OCI-LY7 (cell line): ENCODE data around the gene CCDC33. TPM values are rescaled to one million over a fixed set of nuclear protein-coding genes. Genes with fewer than 3 reads are reported as not detected.

Experiments
- BruUV-seq: library from RNA; stranded (reverse); fragments of 400-500 nt; replicated peaks from 2 replicates; lab custom pipeline; 2021; lab: Mats Ljungman, UMichigan
- CTCF ChIA-PET: fragments of 300-600 bp; sonication (Branson Sonifier 250); formaldehyde crosslinking; loops from one replicate; lab custom pipeline; 2022; ENCODE audit warnings: antibody characterized with exemption; ENCODE audit not compliant: unreplicated experiment; lab: Charles Lee
- POLR2A ChIA-PET: fragments of 300-600 bp; sonication (Branson Sonifier 250); formaldehyde crosslinking; loops from one replicate; lab custom pipeline; 2022; ENCODE audit warnings: antibody characterized with exemption; lab: Charles Lee
- DNase-seq: peaks from one replicate; pipeline ENCODE4 v3.0.0-alpha.2; 2015; ENCODE audit warnings: low spot score
- H2AFZ ChIP-seq: fragments of 200-600 bp; sonication (generic), shearing (Covaris generic); 2 replicates; pipeline ENCODE4 v1.6.1; 2014; ENCODE audit warnings: mild to moderate bottlenecking, antibody characterized with exemption, low read length, moderate library complexity
- H3K27ac ChIP-seq: fragments of 200-600 bp; sonication (generic); 2 replicates; pipeline ENCODE4 v1.5.1; 2014; ENCODE audit warnings: mixed run types, low read depth, mild to moderate bottlenecking, moderate library complexity, low read length, inconsistent platforms; ENCODE audit not compliant: poor library complexity, severe bottlenecking
- H3K36me3 ChIP-seq: fragments of 200-600 bp; sonication (generic); 2 replicates; pipeline ENCODE4 v1.6.1; 2014; ENCODE audit warnings: mild to moderate bottlenecking, antibody characterized with exemption, low read length, moderate library complexity, mixed read lengths; ENCODE audit not compliant: insufficient read depth
- H3K4me1 ChIP-seq: fragments of 200-600 bp; sonication (generic); 2 replicates; pipeline ENCODE4 v1.5.1; 2014; ENCODE audit warnings: mild to moderate bottlenecking, low read length; ENCODE audit not compliant: insufficient read depth, poor library complexity, severe bottlenecking
- H3K4me2 ChIP-seq: fragments of 200-600 bp; sonication (generic); 2 replicates; pipeline ENCODE4 v1.6.1; 2014; ENCODE audit warnings: mild to moderate bottlenecking, low read length
- H3K4me3 ChIP-seq: fragments of 200-600 bp; sonication (generic); 2 replicates; pipeline ENCODE4 v1.5.1; 2014; ENCODE audit warnings: mild to moderate bottlenecking, low read depth, low read length; ENCODE audit not compliant: poor library complexity, severe bottlenecking
- H3K79me2 ChIP-seq: fragments of 200-600 bp; sonication (generic); 2 replicates; pipeline ENCODE4 v1.6.1; 2016; ENCODE audit warnings: low read depth, mild to moderate bottlenecking, low read length, moderate library complexity, mixed read lengths; ENCODE audit not compliant: insufficient read depth
- H3K9me2 ChIP-seq: fragments of 200-600 bp; sonication (generic); 2 replicates; pipeline ENCODE4 v1.6.1; 2016; ENCODE audit warnings: mild to moderate bottlenecking, low read length, mixed read lengths; ENCODE audit not compliant: insufficient read depth
- H3K9me3 ChIP-seq: fragments of 200-600 bp; sonication (generic); 2 replicates; pipeline ENCODE4 v1.6.1; 2014; ENCODE audit warnings: mild to moderate bottlenecking, mixed run types, low read length, mixed read lengths
- H4K20me1 ChIP-seq: fragments of 200-600 bp; sonication (generic); 2 replicates; pipeline ENCODE4 v1.6.1; 2014; ENCODE audit warnings: mild to moderate bottlenecking, antibody characterized with exemption, low read length, moderate library complexity, mixed read lengths; ENCODE audit not compliant: insufficient read depth
- CTCF ChIP-seq: fragments of 200-600 bp; sonication (generic); conservative IDR thresholded peaks from 2 replicates; pipeline ENCODE4 v1.5.1; 2014; ENCODE audit warnings: mild to moderate bottlenecking, antibody characterized with exemption, low read length, moderate library complexity, mixed read lengths
- EZH2phosphoT487 ChIP-seq: fragments of 200-600 bp; sonication (generic); IDR thresholded peaks from 2 replicates; pipeline ENCODE4 v1.6.1; 2018; ENCODE audit warnings: low read depth, borderline replicate concordance, mild to moderate bottlenecking, mixed run types, antibody characterized with exemption, low read length, moderate library complexity, mixed read lengths
- intact Hi-C: fragments of 100-400 bp; cut with micrococcal nuclease; formaldehyde crosslinking; loops from one replicate; pipeline ENCODE4 v1.10.0; 2022; ENCODE audit not compliant: unreplicated experiment
- total RNA-seq, 2 experiments: library from RNA; depleted of rRNA in 1 of 2; stranded (reverse); fragments of >200 nt in 1 of 2; shearing (Covaris generic) in 1 of 2; gene quantifications; 2 replicates each; pipeline ENCODE4 v1.2.3, GENCODE V29; 2014 to 2022

Gene CCDC33
- total RNA-seq, 2 experiments from 2014 or later, result not detected

- TF ChIP-seq EZH2phosphoT487 (no peak), CTCF (no peak)
- H3K4me3 ChIP-seq, result no peak overlapping the region
- DNase-seq, result peak; percentile 53
- peak overlapping the region; percentile 44; the same call in 1 of the 2 replicates for H2AFZ ChIP-seq
- H3K9me2 ChIP-seq, result no peaks in the 10 kb centered on the region
- peak overlapping the region; percentile 30; the same call in 1 of the 2 replicates for H3K4me2 ChIP-seq
- H3K36me3 ChIP-seq, result no peaks in the 10 kb centered on the region
- intact Hi-C loops, result no loop called here
- no TSS peak for BruUV-seq
- no peaks in the 10 kb centered on the region for H4K20me1 ChIP-seq
- CTCF ChIA-PET, result no interaction called here
- no peaks in the 10 kb centered on the region for H3K79me2 ChIP-seq
- H3K4me1 ChIP-seq, result peaks cover 11% of the 10 kb centered on the region
- POLR2A ChIA-PET, result no interaction called here
- no peak overlapping the region for H3K27ac ChIP-seq
- no peaks in the 10 kb centered on the region for H3K9me3 ChIP-seq
These were observed 79.5 kb downstream of the CCDC33 start for GRCh38 chr15:74315626-74316025.

GRCh38 chr15:74316141-74316540 lies 80.0 kb downstream of the CCDC33 start:
- no peak overlapping the region for H3K27ac ChIP-seq
- H4K20me1 ChIP-seq, result no peaks in the 10 kb centered on the region
- H3K9me2 ChIP-seq, result no peaks in the 10 kb centered on the region
- no peak overlapping the region for H3K4me3 ChIP-seq
- ChIA-PET CTCF (no interaction called here), POLR2A (no interaction called here)
- DNase-seq, result no peak
- H2AFZ ChIP-seq, result no peak overlapping the region
- TF ChIP-seq EZH2phosphoT487 (no peak), CTCF (no peak)
- H3K4me1 ChIP-seq, result peaks cover 11% of the 10 kb centered on the region
- intact Hi-C loops, result no loop called here
- H3K79me2 ChIP-seq, result no peaks in the 10 kb centered on the region
- BruUV-seq, result no TSS peak
- H3K9me3 ChIP-seq, result no peaks in the 10 kb centered on the region
- 0 out of 2 replicates have a peak overlapping the region, but pooled peaks have one; percentile 30 for H3K4me2 ChIP-seq
- H3K36me3 ChIP-seq, result no peaks in the 10 kb centered on the region

- peaks cover 11% of the 10 kb centered on the region for H3K4me1 ChIP-seq
- H3K4me2 ChIP-seq, result no peak overlapping the region
- POLR2A ChIA-PET, result no interaction called here
- H3K27ac ChIP-seq, result no peak overlapping the region
- H3K36me3 ChIP-seq, result no peaks in the 10 kb centered on the region
- BruUV-seq, result no TSS peak
- H3K4me3 ChIP-seq, result no peak overlapping the region
- no peaks in the 10 kb centered on the region for H3K79me2 ChIP-seq
- TF ChIP-seq CTCF, result no peak
- no peak for TF ChIP-seq EZH2phosphoT487
- no peak for DNase-seq
- CTCF ChIA-PET, result no interaction called here
- intact Hi-C loops, result no loop called here
- no peaks in the 10 kb centered on the region for H3K9me2 ChIP-seq
- no peak overlapping the region for H2AFZ ChIP-seq
- no peaks in the 10 kb centered on the region for H4K20me1 ChIP-seq
- no peaks in the 10 kb centered on the region for H3K9me3 ChIP-seq
These were observed 81.8 kb downstream of the CCDC33 start for GRCh38 chr15:74317820-74318375.
